GM12878 (cell line): ENCODE measurements around the gene ADNP2. TPM values are rescaled to one million over a fixed set of nuclear protein-coding genes. Genes with fewer than 3 reads are reported as not detected.

Experiments
- ATAC-seq: fragments of 200-7000 bp; cut with Tn5 transposase; 3 replicates; pipeline ENCODE4 v1.9.1; 2020; ENCODE audit warnings: mild to moderate bottlenecking, moderate library complexity
- BruUV-seq: library from RNA; stranded (reverse); fragments of 400-500 nt; replicated peaks from 2 replicates; lab custom pipeline; 2021; lab: Mats Ljungman, UMichigan
- CTCF ChIA-PET: fragments of 300-600 bp; sonication (Branson Sonifier 250); formaldehyde crosslinking; extraction: SDS; loops from one replicate; lab custom pipeline; 2021; ENCODE audit warnings: inconsistent platforms; lab: Yijun Ruan, JAX
- POLR2A ChIA-PET: fragments of 350-600 bp; formaldehyde crosslinking; extraction: SDS; loops from one replicate; lab custom pipeline; 2021; ENCODE audit warnings: inconsistent platforms; lab: Charles Lee
- RAD21 ChIA-PET: fragments of 300-600 bp; sonication (Branson Sonifier 250); formaldehyde crosslinking; loops from one replicate; lab custom pipeline; 2023; ENCODE audit warnings: antibody characterized with exemption; ENCODE audit not compliant: unreplicated experiment; lab: Charles Lee
- SMC1A ChIA-PET: fragments of 300-600 bp; sonication (Branson Sonifier 250); formaldehyde crosslinking; loops from one replicate; lab custom pipeline; 2023; ENCODE audit not compliant: unreplicated experiment, uncharacterized antibody; lab: Charles Lee
- DNase-seq: peaks from one replicate; pipeline ENCODE4 v3.0.0-alpha.2; 2011; ENCODE audit warnings: low read depth, low spot score
- FAIRE-seq: peaks from 3 replicates; lab custom pipeline; 2011; peaks lifted over from hg19 to GRCh38; lab: Jason Lieb, UNC
- H2AFZ ChIP-seq: 2 replicates; pipeline ENCODE4 v1.6.0; 2011; ENCODE audit warnings: low read depth, low read length, control low read depth; ENCODE audit not compliant: control insufficient read depth
- H3K27ac ChIP-seq: 2 replicates; pipeline ENCODE4 v1.5.1; 2011; ENCODE audit warnings: control low read depth; ENCODE audit not compliant: control insufficient read depth, insufficient read depth
- H3K27me3 ChIP-seq, 2 experiments: replicated peaks in 1 of 2; 2 replicates each; pipeline versions ENCODE4 v1.6.0 to v1.6.1; 2011; ENCODE audit warnings: low read length in 1 of 2; ENCODE audit not compliant: control insufficient read depth in 2 of 2, insufficient read depth in 2 of 2
- H3K36me3 ChIP-seq, 2 experiments: 2 replicates each; pipeline ENCODE4 v1.5.1; 2011; ENCODE audit warnings: low read length in 1 of 2; ENCODE audit not compliant: control insufficient read depth in 2 of 2, insufficient read depth in 2 of 2
- H3K4me1 ChIP-seq: 2 replicates; pipeline ENCODE4 v1.6.1; 2011; ENCODE audit warnings: mild to moderate bottlenecking, low read length, moderate library complexity, mixed read lengths; ENCODE audit not compliant: control insufficient read depth, insufficient read depth
- H3K4me2 ChIP-seq: 2 replicates; pipeline ENCODE4 v1.6.0; 2011; ENCODE audit warnings: control low read depth; ENCODE audit not compliant: control insufficient read depth, insufficient read depth
- H3K4me3 ChIP-seq: fragments of 200-600 bp; sonication (generic); 2 replicates; pipeline ENCODE4 v1.5.1; 2016
- H3K79me2 ChIP-seq: 2 replicates; pipeline ENCODE4 v1.6.0; 2011; ENCODE audit warnings: low read length; ENCODE audit not compliant: control insufficient read depth, insufficient read depth
- H3K9ac ChIP-seq: 2 replicates; pipeline ENCODE4 v1.8.0; 2011; ENCODE audit warnings: low read length, control low read depth, mixed read lengths; ENCODE audit not compliant: control insufficient read depth, insufficient read depth
- H3K9me3 ChIP-seq: replicated peaks from 3 replicates; pipeline ENCODE4 v1.5.1; 2011; ENCODE audit warnings: mild to moderate bottlenecking, low read length; ENCODE audit not compliant: control insufficient read depth, insufficient read depth
- H4K20me1 ChIP-seq: 2 replicates; pipeline ENCODE4 v1.6.0; 2011; ENCODE audit not compliant: control insufficient read depth, insufficient read depth
- ATF7 ChIP-seq: fragments of 450-650 bp; IDR thresholded peaks from 2 replicates; pipeline ENCODE4 v1.6.1; 2016; ENCODE audit warnings: low read depth, mild to moderate bottlenecking
- BCLAF1 ChIP-seq: fragments of 450-650 bp; IDR thresholded peaks from 2 replicates; pipeline ENCODE4 v1.6.1; 2017; ENCODE audit warnings: antibody characterized with exemption, mild to moderate bottlenecking, moderate library complexity
- NR2F1 ChIP-seq: fragments of 450-650 bp; conservative IDR thresholded peaks from 2 replicates; pipeline ENCODE4 v1.6.1; 2017; ENCODE audit warnings: mild to moderate bottlenecking
- PRDM15 ChIP-seq: fragments of 450-650 bp; formaldehyde crosslinking; IDR thresholded peaks from 2 replicates; pipeline ENCODE4 v1.4.0; 2020; ENCODE audit warnings: mild to moderate bottlenecking, moderate library complexity
- RAD21 ChIP-seq: IDR thresholded peaks from 2 replicates; pipeline ENCODE4 v1.6.1; 2011; ENCODE audit warnings: mild to moderate bottlenecking, low read depth, low read length, moderate library complexity; ENCODE audit not compliant: insufficient read depth
- RB1 ChIP-seq: fragments of 450-650 bp; formaldehyde crosslinking; IDR thresholded peaks from 2 replicates; pipeline ENCODE4 v1.6.1; 2017; ENCODE audit warnings: mild to moderate bottlenecking, borderline replicate concordance
- RFX5 ChIP-seq: IDR thresholded peaks from 2 replicates; pipeline ENCODE4 v1.6.1; 2011; ENCODE audit warnings: low read depth, low read length, improper control_type of control experiment
- YY1 ChIP-seq: IDR thresholded peaks from 2 replicates; pipeline ENCODE4 v1.6.1; 2011; ENCODE audit warnings: low read depth, mild to moderate bottlenecking, low read length
- WGBS: methylation state at CpG from one replicate; pipeline ENCODE4 v1.1.6; 2016; ENCODE audit warnings: low lambda C conversion rate; ENCODE audit not compliant: insufficient replicate concordance, insufficient coverage; ENCODE audit errors: missing lambda C conversion rate; 5-methylcytosine and 5-hydroxymethylcytosine counted together
- in situ Hi-C: fragments of 300-500 bp; cut with MboI; formaldehyde crosslinking; loops from 9 replicates; pipeline ENCODE4 v1.14.3; 2018; ENCODE audit warnings: mixed read lengths
- intact Hi-C: fragments of 100-400 bp; cut with micrococcal nuclease; formaldehyde crosslinking; loops from one replicate; pipeline ENCODE4 v1.14.2; 2022; ENCODE audit not compliant: unreplicated experiment
- polyA plus RNA-seq, 11 experiments: library from polyadenylated mRNA; depleted of rRNA in 4 of 11; unstranded in 6 of 11; stranded (reverse) in 5 of 11; fragments of >200 nt; fragmentation: Nextera tagmentation in 4 of 11; fragmentation: Illumina TruSeq in 1 of 11; extraction: Ambion mirVana in 4 of 11; extraction: Trizol in 1 of 11; gene quantifications; 1 replicate in 1 of 11; 2 replicates in 10 of 11; pipeline versions ENCODE4 v1.2.1 to v1.2.3, GENCODE V29; 2011 to 2016; ENCODE audit warnings: inconsistent platforms in 2 of 11, missing spikeins in 2 of 11, low read depth in 1 of 11
- total RNA-seq, 4 experiments: library from RNA; depleted of rRNA in 3 of 4; stranded (reverse); fragments of >200 nt in 3 of 4; fragmentation: Illumina TruSeq in 1 of 4; extraction: Trizol in 1 of 4; gene quantifications; 2 replicates each; pipeline versions ENCODE4 v1.2.1 to v1.2.3, GENCODE V29; 2013 to 2021

Gene ADNP2
- total and polyA plus RNA-seq, 10 of the 15 experiments (the other 5 are each of a cell fraction or from before 2014, with no cell fraction given) = 3.7 to 25.1 (median 13.0) TPM

GRCh38 chr18:80112624-80113248, 3.7 kb downstream of the ADNP2 start (continued):
- TF ChIP-seq YY1 = no peak

- no peak overlapping the region for H3K27ac ChIP-seq
- CTCF ChIA-PET = interaction anchor here (0.8 kb wide), 1 partner anchor 29 kb away, joined by 3 read pairs; no protein-coding TSS in a partner anchor
- intact Hi-C loops = no loop called here
- no TSS peak for BruUV-seq
- H3K4me2 ChIP-seq = peak overlapping the region; percentile 11; the same call in 1 of the 2 replicates
- POLR2A ChIA-PET = no interaction called here
- H3K36me3 ChIP-seq = peaks cover 0 to 5% of the 10 kb centered on the region in 2 experiments; a peak in 3 of 4 replicates
- no peak overlapping the region for H3K4me3 ChIP-seq
- no peak overlapping the region for H3K9ac ChIP-seq
- TF ChIP-seq BCLAF1 = no peak
- 0 out of 2 replicates have a peak, but pooled peaks have one; percentile 22 for TF ChIP-seq NR2F1
- no peak for TF ChIP-seq PRDM15
- no peak for TF ChIP-seq RAD21
- TF ChIP-seq RB1 = no peak
- no peak for TF ChIP-seq ATF7
- no peak for TF ChIP-seq RFX5
- in situ Hi-C loops = no loop called here
- 77% methylated on average over 4 of the region's 4 CpGs for WGBS
- SMC1A ChIA-PET = no interaction called here
- H2AFZ ChIP-seq = no peak overlapping the region
- no peaks in the 10 kb centered on the region for H4K20me1 ChIP-seq
- peaks cover 6% of the 10 kb centered on the region; the same call in 1 of the 2 replicates for H3K4me1 ChIP-seq
- ATAC-seq (peak; percentile 62), DNase-seq (no peak), FAIRE-seq (peak; percentile 47)
- H3K27me3 ChIP-seq = no peaks in the 10 kb centered on the region
- RAD21 ChIA-PET = interaction anchor here (1.0 kb wide), 1 partner anchor 9 kb away, joined by 3 read pairs; no protein-coding TSS in a partner anchor
- H3K9me3 ChIP-seq = no peaks in the 10 kb centered on the region
- H3K79me2 ChIP-seq = peaks cover 59% of the 10 kb centered on the region
Measured at GRCh38 chr18:80115035-80115434, 6.0 kb downstream of the ADNP2 start.
